ENCODE measurements around the gene LTK.

GRCh38 chr15:41546851-41547786, 33.5 kb upstream of the LTK start:
- TF ChIP-seq EZH2 (IDR thresholded peaks at IDR 0.05; ENCODE audit: low read length) (no peak), CTCF (optimal IDR thresholded peaks at IDR 0.05 in 1 of 3, IDR thresholded peaks at IDR 0.05 in 1 of 3, conservative IDR thresholded peaks at IDR 0.05 in 1 of 3; ENCODE audit: extremely low read depth in 1 of 3, insufficient read depth in 2 of 3, low read length in 3 of 3) (no peak)
